Measurements from ENCODE around the gene ISCU.

Gene ISCU

DNA sequence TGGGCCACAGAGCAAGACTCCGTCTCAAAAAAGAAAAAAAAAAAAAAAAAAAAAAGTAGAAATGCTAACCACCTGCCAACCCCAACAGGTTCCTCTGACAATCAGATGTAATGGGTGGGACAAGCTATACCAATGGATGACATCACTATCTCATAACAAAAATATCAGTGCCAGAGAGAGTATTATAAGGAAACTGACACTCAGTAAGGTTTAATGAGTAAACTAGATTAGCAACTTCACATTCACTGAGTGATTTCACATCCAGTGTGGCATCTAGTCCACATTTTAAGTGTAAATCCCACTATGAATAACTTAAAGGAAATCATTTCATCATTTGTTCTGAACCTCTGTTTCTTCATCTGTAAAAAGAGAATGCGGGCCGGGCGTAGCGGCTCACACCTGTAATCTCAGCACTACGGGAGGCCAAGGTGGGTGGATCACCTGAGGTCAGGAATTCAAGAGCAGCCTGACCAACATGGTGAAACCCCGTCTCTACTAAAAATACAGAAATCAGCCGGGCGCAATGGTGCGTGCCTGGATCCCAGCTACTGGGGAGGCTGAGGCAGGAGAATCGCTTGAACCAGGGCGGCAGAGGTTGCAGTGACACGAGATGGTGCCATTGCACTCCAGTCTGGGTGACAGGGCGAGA, 3.3 kb upstream of the ISCU start:
- peaks cover 41% of the 10 kb centered on the region for H3K36me3 Mint-ChIP-seq (ENCODE audit: low read depth)
- peak overlapping the region; percentile 94 for H3K27ac Mint-ChIP-seq
- no peak overlapping the region for H3K4me3 Mint-ChIP-seq
- intact Hi-C loops (cut with micrococcal nuclease): no loop called here
- peaks cover 36% of the 10 kb centered on the region for H3K4me1 Mint-ChIP-seq (ENCODE audit: low read depth)
- H3K9me3 Mint-ChIP-seq: no peaks in the 10 kb centered on the region
- H3K27me3 Mint-ChIP-seq: no peaks in the 10 kb centered on the region

DNA sequence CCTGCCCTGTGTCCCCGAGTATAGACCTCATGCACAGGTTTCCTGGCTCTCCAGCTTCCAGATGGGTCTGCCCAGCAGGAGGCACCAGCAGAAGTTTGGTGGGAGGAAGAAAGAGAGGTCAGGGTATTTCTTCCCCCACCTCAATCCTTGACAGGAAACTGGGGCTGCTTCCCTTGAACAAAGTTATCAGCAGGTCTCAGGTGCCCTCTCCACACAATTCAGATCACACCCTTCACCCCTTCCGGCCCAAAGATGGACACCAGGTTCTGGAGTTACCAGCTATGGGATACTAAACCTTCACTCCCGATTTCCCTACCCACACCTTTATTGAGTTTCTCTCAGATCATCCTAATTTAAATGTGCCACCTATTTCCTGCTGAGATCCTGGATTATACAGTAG, 2.6 kb upstream of the ISCU start:
- H3K27me3 Mint-ChIP-seq: no peaks in the 10 kb centered on the region

DNA sequence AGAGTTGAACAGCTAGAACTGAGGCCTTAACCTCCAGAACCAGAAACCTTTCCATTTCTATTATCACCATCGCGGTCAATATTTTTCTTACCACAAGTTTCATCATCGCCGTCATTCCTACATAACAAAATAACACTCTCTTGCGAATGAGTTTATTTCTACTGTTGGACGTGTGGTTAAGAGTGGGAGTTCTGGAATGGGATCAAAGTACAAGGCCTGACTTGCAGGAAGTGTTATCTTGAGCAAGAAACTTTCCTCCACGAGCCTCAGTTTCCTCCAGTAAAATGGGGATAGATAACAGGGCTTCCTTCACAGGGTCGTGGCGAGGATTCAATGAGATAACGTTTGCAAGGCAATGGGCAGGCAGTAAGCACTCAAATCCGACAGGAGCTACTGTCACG, 2.1 kb upstream of the ISCU start:
- H3K9me3 Mint-ChIP-seq: no peaks in the 10 kb centered on the region
- H3K27ac Mint-ChIP-seq: peak overlapping the region; percentile 94
- intact Hi-C loops (cut with micrococcal nuclease): loop anchor here (5.0 kb wide), 2 partner anchors 72 to 172 kb away; partner anchors contain the start of genes CORO1C and SELPLG
- peaks cover 53% of the 10 kb centered on the region for H3K36me3 Mint-ChIP-seq (ENCODE audit: low read depth)
- H3K4me1 Mint-ChIP-seq (ENCODE audit: low read depth): peaks cover 42% of the 10 kb centered on the region
- H3K27me3 Mint-ChIP-seq: no peaks in the 10 kb centered on the region
- peak overlapping the region; percentile 100 for H3K4me3 Mint-ChIP-seq

More for the DNA sequence above, 2.6 kb upstream of the ISCU start:
- peak overlapping the region; percentile 94 for H3K27ac Mint-ChIP-seq
- no peaks in the 10 kb centered on the region for H3K9me3 Mint-ChIP-seq
- intact Hi-C loops (cut with micrococcal nuclease): loop anchor here (5.0 kb wide), 2 partner anchors 73 to 173 kb away; partner anchors contain the start of genes CORO1C and SELPLG
- peak overlapping the region; percentile 100 for H3K4me3 Mint-ChIP-seq
- peaks cover 47% of the 10 kb centered on the region for H3K36me3 Mint-ChIP-seq (ENCODE audit: low read depth)
- peaks cover 37% of the 10 kb centered on the region for H3K4me1 Mint-ChIP-seq (ENCODE audit: low read depth)

DNA sequence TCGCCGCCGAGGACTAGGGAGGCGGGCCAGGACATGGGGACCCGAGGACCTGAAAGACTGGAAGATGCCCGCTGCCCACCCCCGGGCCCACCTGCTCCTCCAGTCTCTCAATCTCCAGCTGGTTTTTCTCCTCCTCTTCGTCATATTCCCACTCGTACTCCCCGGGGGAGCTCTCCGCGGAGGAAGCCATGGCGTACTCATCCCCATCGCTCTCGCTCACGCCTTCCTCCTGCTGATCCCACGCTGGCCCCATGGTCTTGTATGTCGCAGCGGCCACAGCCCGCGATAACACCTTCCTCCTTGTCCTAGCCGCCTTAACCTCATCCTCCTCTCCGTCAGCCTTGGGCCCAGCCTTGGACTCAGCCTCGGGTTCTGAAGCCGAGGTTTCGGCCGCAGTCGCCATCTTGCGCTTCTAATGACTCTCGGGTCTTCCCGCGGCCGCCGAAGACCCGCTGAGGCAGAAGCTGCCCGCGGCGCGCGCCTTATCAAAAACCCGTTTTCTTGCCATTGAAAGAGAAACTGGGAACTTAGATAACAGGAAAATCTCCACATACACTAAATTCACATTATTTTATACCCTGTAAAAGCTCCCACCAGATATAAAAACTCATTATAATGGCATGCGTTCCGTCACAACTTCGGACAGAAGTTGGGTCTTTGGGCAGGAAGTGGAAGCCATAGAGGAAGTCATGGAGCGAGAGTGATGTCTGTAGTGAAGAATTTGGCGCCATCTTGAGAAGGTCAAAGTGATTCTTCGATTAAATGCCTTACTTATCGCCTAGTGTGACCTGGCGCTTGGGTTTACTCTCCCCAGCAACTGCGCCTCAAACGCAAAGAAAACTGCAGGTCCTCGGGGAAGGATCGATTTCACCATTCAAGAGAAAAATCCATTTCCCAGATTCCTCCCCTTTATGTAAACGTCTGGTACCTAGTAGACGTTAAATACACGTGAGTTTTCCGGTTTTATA, 1.4 kb upstream of the ISCU start, which contains the start of gene SART3:
Gene SART3 (minus strand): TSS at position 422 of the 968 bp plus-strand sequence. CDS start 19 bp downstream, at position 403.
- Mint-ChIP-seq H3K4me1 (ENCODE audit: low read depth) (peaks cover 48% of the 10 kb centered on the region), H3K9me3 (no peaks in the 10 kb centered on the region), H3K27me3 (no peaks in the 10 kb centered on the region), H3K36me3 (ENCODE audit: low read depth) (peaks cover 60% of the 10 kb centered on the region), H3K4me3 (peak within 1 kb of the TSS; percentile 100), H3K27ac (peak within 1 kb of the TSS; percentile 94)
- intact Hi-C loops (cut with micrococcal nuclease): loop anchor here (5.0 kb wide), 2 partner anchors 71 to 171 kb away; partner anchors contain the start of genes CORO1C and SELPLG

DNA sequence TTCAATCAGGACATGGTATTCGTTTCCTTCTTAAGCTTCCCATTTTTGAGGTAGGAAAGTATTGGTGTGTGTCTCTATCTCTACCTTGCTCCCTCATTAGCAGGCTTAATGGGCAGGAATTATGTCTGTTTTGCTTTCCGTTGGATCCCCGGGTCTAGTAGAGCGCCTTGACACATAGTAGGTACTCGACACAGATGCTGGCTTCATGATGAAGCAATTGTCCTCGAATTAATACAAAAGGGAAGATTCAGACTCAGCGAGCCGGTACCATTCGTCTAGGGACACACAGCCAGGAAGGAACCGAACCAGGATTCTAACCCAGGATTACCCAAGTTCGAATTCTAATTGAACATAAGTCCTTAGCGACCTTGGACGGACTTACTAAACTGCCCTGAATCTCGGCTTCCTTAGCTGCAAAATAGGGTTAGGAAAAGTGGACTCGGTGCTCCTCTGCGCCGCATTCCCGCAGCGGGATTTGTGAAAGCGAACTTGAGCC, 496 bp upstream of the ISCU start:
- peak overlapping the region; percentile 94 for H3K27ac Mint-ChIP-seq
- peaks cover 53% of the 10 kb centered on the region for H3K4me1 Mint-ChIP-seq (ENCODE audit: low read depth)
- H3K36me3 Mint-ChIP-seq (ENCODE audit: low read depth): peaks cover 68% of the 10 kb centered on the region
- peak overlapping the region; percentile 100 for H3K4me3 Mint-ChIP-seq
- intact Hi-C loops (cut with micrococcal nuclease): loop anchor here (5.0 kb wide), 2 partner anchors 70 to 170 kb away; partner anchors contain the start of genes CORO1C and SELPLG
- H3K9me3 Mint-ChIP-seq: no peaks in the 10 kb centered on the region
- no peaks in the 10 kb centered on the region for H3K27me3 Mint-ChIP-seq

DNA sequence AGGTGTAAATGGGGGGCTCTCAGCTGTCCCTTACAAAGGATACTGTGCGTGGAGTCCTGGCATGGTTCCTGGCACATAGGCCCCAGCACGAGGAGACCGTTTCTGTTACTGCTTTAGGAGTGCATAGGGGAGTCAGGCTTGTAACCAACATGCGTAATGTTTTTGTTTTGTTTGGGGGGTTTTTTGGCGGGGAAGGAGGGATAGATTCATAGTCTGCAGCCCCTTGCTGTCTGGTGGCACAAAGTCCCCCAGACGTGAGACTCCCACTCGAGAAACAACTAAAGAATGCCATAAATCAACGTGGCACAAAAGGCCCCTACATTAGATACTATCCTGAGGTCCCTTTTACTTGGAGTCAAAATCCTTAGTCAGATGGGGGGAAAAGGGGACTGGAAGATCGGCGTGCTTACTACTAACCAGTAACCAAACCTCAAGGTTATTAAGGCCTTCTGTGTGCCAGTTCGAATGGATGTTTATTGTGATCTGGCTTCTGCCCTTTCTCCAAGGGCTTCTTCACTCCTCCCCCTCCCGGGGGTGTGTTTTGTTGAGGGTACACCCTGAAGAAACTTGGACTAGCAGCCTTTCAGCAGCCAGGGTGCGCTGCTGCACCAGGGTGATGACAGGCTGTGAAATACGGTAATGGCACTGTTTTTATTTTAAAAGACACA, 874 bp downstream of the ISCU start:
- H3K27me3 Mint-ChIP-seq: no peaks in the 10 kb centered on the region
- peaks cover 68% of the 10 kb centered on the region for H3K36me3 Mint-ChIP-seq (ENCODE audit: low read depth)
- peak overlapping the region; percentile 94 for H3K27ac Mint-ChIP-seq
- H3K4me3 Mint-ChIP-seq: peak overlapping the region; percentile 100
- H3K4me1 Mint-ChIP-seq (ENCODE audit: low read depth): peaks cover 62% of the 10 kb centered on the region
- intact Hi-C loops (cut with micrococcal nuclease): loop anchor here (1.0 to 5.0 kb wide), 4 partner anchors 55 to 240 kb away; partner anchors contain the start of genes CORO1C and SELPLG
- H3K9me3 Mint-ChIP-seq: no peaks in the 10 kb centered on the region

DNA sequence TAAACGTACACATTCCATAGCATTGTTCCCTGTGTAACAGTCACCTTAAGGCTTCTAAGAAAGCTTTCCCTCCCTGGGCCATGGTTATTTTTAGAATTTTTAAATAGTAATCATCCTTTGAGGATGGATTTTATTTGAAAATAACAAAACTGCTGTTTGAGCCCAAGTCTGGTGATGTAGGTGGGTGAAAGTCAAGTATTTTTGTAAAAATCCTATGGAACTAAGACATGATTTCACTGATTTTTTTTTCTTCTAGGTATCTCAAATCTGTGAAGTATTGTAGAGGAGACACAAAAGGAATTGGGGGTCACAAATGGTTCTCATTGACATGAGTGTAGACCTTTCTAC, 1.4 kb downstream of the ISCU start:
- Mint-ChIP-seq H3K36me3 (ENCODE audit: low read depth) (peaks cover 70% of the 10 kb centered on the region), H3K4me1 (ENCODE audit: low read depth) (peaks cover 63% of the 10 kb centered on the region), H3K9me3 (no peaks in the 10 kb centered on the region), H3K27ac (no peak overlapping the region), H3K4me3 (no peak overlapping the region), H3K27me3 (no peaks in the 10 kb centered on the region)
- intact Hi-C loops (cut with micrococcal nuclease): loop anchor here (1.0 to 5.0 kb wide), 4 partner anchors 55 to 240 kb away; partner anchors contain the start of genes CORO1C and SELPLG

DNA sequence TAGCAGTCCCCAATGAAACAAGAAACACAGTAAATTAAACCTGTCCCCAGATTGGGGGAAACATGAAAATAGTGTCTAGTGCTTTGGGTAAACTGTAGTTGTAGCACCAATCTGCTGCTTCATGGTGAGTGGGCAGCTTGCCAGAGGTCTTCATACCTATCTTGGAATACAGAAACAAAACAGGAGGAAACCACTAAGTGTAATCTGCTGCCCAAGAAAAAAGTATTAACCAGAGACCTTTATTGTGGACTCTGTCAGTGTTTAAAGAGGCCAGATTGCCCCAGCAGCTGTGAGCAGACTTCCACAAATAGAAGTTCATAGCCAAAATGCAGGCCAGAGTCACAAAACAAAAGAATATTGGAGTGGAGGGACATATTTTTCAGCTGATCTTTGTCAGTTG, 2.3 kb downstream of the ISCU start:
- H3K4me1 Mint-ChIP-seq (ENCODE audit: low read depth): peaks cover 58% of the 10 kb centered on the region
- no peak overlapping the region for H3K4me3 Mint-ChIP-seq
- H3K9me3 Mint-ChIP-seq: no peaks in the 10 kb centered on the region
- intact Hi-C loops (cut with micrococcal nuclease): loop anchor here (5.0 kb wide), 2 partner anchors 68 to 168 kb away; partner anchors contain the start of genes CORO1C and SELPLG
- H3K27ac Mint-ChIP-seq: no peak overlapping the region
- H3K27me3 Mint-ChIP-seq: no peaks in the 10 kb centered on the region
- H3K36me3 Mint-ChIP-seq (ENCODE audit: low read depth): peaks cover 76% of the 10 kb centered on the region

DNA sequence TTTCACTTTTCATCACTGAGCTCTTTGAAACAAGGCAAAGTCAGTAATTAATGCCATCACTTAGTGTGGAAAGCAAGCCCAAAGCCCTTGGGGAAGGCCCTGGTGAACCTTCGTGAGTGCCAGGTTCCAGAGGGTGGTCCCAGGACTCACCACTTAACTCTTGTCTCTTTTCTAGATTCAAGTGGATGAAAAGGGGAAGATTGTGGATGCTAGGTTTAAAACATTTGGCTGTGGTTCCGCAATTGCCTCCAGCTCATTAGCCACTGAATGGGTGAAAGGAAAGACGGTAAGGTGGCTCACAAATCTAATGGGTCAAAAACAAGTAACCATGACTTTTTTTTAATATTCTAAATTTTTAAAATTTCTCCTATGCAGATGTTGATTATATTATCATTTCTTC, 2.8 kb downstream of the ISCU start:
- H3K4me1 Mint-ChIP-seq (ENCODE audit: low read depth): peaks cover 54% of the 10 kb centered on the region
- H3K9me3 Mint-ChIP-seq: no peaks in the 10 kb centered on the region
- no peaks in the 10 kb centered on the region for H3K27me3 Mint-ChIP-seq
- H3K27ac Mint-ChIP-seq: no peak overlapping the region
- intact Hi-C loops (cut with micrococcal nuclease): no loop called here
- no peak overlapping the region for H3K4me3 Mint-ChIP-seq
- peaks cover 78% of the 10 kb centered on the region for H3K36me3 Mint-ChIP-seq (ENCODE audit: low read depth)

DNA sequence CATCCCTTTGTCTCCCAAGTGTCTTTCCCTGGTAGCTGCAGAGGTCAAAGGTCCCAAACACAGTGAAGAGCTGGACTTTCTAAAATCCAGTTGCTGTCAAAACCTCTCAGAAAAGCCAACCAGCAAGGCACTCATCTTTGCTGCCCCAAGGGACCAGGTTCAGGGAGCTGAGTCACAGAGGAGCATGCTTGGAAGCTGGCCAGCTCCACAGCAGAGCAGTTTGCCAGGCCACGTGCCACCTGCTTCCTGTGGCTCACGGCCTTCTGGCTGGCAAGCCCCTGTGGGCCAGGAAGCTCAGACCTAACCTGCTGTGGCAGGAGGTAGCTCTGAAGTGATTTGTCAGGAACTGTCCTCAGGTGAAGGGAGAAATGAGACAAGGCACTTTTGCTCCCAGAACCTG, 3.6 kb downstream of the ISCU start:
- Mint-ChIP-seq H3K27ac (peak overlapping the region; percentile 86), H3K4me3 (no peak overlapping the region), H3K36me3 (ENCODE audit: low read depth) (peaks cover 76% of the 10 kb centered on the region), H3K9me3 (no peaks in the 10 kb centered on the region), H3K27me3 (no peaks in the 10 kb centered on the region), H3K4me1 (ENCODE audit: low read depth) (peaks cover 53% of the 10 kb centered on the region)
- intact Hi-C loops (cut with micrococcal nuclease): no loop called here

DNA sequence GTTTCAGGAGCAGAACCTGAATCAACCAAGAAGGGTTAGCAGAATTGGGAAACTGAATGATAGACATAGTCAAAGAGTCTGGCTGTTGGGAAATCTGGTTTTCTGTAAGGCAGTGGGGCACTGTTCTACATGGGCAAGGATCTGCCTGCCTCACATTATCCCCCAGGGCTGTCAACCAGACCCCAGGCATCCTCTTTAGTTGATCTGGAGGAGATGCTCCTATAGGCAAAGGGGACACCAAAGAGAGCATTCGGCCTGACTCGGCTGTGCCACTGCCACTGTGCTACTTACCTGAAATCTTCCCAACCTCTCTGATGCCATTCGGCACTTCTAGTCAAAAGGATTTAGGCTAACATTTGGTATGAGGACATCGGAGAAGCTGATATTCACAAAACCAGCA, 4.1 kb downstream of the ISCU start:
- Mint-ChIP-seq H3K9me3 (no peaks in the 10 kb centered on the region), H3K27ac (peak overlapping the region; percentile 86), H3K4me3 (no peak overlapping the region), H3K4me1 (ENCODE audit: low read depth) (peaks cover 53% of the 10 kb centered on the region), H3K36me3 (ENCODE audit: low read depth) (peaks cover 73% of the 10 kb centered on the region), H3K27me3 (no peaks in the 10 kb centered on the region)
- intact Hi-C loops (cut with micrococcal nuclease): no loop called here

DNA sequence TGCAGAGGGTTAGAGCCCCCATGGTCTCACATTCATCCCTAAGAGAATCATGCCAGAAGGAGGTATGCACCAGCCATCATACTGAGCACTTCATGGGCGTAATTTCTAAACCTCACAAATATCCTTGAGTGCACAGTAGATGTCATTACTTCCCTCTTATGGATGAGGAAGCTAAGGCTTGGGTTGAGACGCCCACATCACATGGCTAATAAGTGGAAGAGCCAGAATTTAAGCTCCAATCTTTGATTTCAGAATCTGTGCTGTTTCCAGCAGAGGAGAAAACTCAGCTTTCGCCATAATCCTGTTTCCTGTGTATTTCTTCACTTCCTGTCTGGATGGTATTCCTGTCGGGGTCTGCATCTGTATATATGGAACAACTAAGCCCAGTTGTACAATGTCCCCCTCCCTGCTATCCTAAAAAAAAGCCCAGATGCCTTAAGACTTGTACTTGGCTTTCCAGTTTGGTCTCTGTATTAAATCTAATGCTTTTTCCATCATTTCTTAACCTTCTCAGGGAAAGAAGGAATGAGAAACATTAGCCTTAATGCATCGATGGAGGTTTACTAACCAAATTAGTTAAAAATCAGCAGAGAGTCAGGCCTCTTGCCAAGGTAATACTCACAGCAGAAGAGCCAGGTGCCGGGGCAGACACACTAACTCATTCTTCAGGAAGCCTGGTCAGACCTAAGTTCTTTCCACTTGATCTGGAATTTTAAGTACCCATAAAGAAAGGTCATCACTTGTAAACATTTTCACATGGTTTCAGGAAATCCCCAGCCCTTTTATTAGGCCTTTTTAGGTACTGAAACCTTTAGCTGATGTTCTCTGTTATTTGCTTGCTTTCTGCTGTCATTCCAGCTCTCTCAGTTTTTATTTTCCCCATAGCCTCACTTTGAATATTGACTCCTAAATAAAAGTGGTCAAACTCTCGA, 5.3 kb downstream of the ISCU start:
- Mint-ChIP-seq H3K9me3 (no peaks in the 10 kb centered on the region), H3K4me1 (ENCODE audit: low read depth) (peaks cover 47% of the 10 kb centered on the region), H3K36me3 (ENCODE audit: low read depth) (peaks cover 71% of the 10 kb centered on the region), H3K27me3 (no peaks in the 10 kb centered on the region), H3K4me3 (peak overlapping the region; percentile 13), H3K27ac (peak overlapping the region; percentile 86)
- intact Hi-C loops (cut with micrococcal nuclease): no loop called here

All from dendritic cell treated with granulocyte-macrophage colony-stimulating factor and Interleukin-4, amounts not matched to agents 40 ng/mL and 50 ng/mL, for 4 days (primary cell).